ENCODE data around the gene OR1N2. TPM values are rescaled to one million over a fixed set of nuclear protein-coding genes. Genes with fewer than 3 reads are reported as not detected.
"Not testable (repeated sequence)": the region's sequence is repeated elsewhere in the genome, so short reads cannot be mapped to it uniquely, and the experiment has no call there.

The OR1N2 gene, protein sequence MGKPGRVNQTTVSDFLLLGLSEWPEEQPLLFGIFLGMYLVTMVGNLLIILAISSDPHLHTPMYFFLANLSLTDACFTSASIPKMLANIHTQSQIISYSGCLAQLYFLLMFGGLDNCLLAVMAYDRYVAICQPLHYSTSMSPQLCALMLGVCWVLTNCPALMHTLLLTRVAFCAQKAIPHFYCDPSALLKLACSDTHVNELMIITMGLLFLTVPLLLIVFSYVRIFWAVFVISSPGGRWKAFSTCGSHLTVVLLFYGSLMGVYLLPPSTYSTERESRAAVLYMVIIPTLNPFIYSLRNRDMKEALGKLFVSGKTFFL
- total RNA-seq, result not detected
- long read RNA-seq, donor 1, result 0 reads
- long read RNA-seq, donor 2, result 0 reads

DNA sequence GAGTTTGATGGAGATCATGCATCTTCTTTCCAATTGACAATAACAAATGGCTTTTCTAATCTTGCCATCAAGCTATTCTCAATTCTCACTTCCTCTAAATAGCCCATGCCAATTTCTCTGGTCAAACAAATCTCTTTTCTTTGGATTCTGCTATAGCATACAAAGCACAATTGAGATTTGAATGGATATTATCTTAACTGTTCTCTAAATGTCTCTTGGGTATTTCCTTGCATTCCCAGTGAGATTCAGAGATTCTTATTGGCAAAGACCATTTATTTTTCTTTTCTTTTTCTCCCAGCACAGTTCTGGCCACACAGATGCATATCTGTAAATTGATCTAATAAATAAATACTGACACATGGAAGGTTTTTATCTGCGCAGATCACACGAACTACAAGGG, at the start of gene OR1N2:
Gene OR1N2 (plus strand): TSS at position 301 of the 400 bp plus-strand sequence. CDS start 100 bp downstream, outside the sequence.
- no peak for DNase-seq (ENCODE audit: low spot score)
- intact Hi-C loops (cut with DNase I), result no loop called here

DNA sequence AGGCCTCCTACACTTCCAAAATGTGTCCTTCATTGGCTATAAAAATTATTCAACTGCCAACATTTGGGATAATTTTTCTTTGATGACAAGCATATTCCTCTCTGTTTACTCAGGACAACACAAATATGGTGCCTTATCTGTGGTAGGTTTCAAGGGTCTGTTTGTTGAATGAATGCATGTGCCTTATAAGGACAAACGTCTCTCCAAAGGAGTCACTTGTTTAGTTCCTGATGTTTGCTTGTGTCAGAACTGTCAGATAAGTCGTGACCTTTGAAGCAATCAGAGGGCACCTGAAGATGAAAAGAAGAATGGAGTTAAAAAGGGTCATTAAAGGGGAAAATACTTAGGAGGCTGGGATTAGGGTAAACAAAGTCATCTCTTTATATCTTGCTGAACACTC, 45.9 kb upstream of the OR1N2 start:
- DNase-seq (ENCODE audit: low spot score), result no peak
- intact Hi-C loops (cut with DNase I), result no loop called here

DNA sequence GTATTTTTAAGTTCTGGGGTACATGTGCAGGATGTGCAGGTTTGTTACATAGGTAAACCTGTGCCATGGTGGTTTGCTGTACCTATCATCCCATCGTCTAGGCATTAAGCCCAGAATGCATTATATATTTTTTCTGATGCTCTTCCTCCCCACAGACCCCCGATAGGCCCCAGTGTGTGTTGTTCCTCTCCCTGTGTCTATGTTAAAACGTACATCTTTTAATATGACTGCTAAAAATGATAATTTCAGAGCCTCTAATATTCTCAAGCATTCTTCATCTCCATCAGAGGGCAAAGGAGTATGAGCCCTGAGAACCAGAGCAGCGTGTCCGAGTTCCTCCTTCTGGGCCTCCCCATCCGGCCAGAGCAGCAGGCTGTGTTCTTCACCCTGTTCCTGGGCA, 42.4 kb upstream of the OR1N2 start, which contains the start of gene OR1J2:
Gene OR1J2 (plus strand): TSS at position 301 of the 400 bp plus-strand sequence. CDS start 0 bp downstream, at position 301.
- intact Hi-C loops (cut with DNase I), result no loop called here
- no peak for DNase-seq (ENCODE audit: low spot score)

DNA sequence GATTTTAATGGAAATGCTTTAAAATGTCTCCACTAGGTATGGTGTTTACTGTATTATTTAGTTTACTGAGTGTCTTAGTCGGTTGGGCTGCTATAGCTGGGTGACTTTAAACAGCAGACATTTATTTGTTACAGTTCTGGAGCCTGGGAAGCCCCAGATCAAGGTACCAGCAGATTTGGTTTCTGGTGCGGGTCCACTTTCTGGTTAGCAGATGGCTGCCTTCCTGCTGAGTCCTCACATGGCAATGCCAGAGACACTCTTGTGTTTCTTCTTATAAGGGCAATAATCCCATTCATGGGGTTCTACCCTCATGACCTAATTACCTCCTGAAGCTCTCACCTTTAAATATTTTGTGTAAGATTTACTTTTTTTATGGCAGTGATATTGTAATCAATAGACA, 34.7 kb upstream of the OR1N2 start:
- no peak for DNase-seq (ENCODE audit: low spot score)
- intact Hi-C loops (cut with DNase I), result no loop called here

DNA sequence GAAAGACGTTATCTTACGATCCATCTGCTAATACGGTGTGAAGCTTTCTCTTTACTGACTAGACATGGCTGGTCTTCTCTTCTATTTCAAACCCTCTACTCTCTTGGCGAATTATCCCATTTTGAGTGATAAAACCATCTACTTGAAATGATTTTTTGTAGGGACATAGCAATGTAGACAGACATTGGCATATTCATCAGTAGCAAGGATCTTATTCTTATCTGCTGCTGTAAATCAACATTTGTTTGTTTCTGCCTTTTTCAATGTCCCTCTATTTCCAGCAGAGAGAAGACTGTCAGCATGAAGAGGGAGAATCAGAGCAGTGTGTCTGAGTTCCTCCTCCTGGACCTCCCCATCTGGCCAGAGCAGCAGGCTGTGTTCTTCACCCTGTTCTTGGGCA, 34.1 kb upstream of the OR1N2 start, which contains the start of gene OR1J4:
Gene OR1J4 (plus strand): TSS at position 301 of the 400 bp plus-strand sequence. CDS start 0 bp downstream, at position 301.
- intact Hi-C loops (cut with DNase I), result no loop called here
- DNase-seq (ENCODE audit: low spot score), result no peak

DNA sequence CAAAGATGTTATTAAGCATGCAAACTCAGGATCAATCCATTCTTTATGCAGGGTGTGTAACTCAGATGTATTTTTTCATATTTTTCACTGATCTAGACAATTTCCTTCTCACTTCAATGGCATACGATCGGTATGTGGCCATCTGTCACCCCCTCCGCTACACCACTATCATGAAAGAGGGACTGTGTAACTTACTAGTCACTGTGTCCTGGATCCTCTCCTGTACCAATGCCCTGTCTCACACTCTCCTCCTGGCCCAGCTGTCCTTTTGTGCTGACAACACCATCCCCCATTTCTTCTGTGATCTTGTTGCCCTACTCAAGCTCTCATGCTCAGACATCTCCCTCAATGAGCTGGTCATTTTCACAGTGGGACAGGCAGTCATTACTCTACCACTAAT, 33.5 kb upstream of the OR1N2 start:
- intact Hi-C loops (cut with DNase I), result no loop called here
- DNase-seq (ENCODE audit: low spot score), result no peak

DNA sequence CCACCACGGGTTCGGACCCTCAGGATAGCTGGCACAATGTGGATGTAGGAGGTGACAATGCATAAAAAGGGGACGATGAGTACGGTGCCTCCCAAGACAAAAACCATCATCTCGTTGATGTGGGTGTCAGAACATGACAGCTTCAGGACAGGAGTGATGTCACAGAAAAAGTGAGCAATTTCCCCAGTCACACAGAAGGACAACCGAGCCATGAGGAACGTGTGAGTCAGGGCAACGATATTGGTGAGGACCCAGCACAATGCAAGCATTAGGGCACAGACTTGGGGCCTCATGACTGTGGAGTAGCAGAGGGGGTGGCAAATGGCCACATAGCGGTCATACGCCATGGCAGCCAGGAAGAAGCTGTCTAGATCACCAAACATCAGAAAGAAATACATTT, 26.3 kb upstream of the OR1N2 start:
- no peak for DNase-seq (ENCODE audit: low spot score)
- intact Hi-C loops (cut with DNase I), result no loop called here

DNA sequence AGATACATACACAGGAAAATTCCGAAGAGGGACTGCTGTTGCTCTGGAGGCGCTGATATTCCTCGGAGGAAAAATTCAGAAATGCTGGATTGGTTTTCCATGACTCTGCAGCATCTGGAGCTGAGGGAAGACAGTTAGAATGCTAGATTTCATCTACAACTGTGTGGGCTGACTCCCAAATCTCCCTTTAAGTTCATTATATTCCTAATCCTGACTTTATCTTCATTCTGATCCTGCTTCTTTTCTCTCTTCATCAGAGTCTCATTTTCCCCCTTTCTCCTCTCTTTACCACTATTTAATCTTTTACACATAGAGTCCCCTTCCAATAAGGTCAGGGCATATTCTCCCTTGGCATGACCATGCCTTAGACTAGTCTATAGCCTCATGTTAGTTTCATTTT, 25.7 kb upstream of the OR1N2 start, which contains the start of gene OR1N1:
Gene OR1N1 (minus strand): TSS at position 101 of the 400 bp plus-strand sequence. CDS start 0 bp downstream, at position 101.
- no peak for DNase-seq (ENCODE audit: low spot score)

DNA sequence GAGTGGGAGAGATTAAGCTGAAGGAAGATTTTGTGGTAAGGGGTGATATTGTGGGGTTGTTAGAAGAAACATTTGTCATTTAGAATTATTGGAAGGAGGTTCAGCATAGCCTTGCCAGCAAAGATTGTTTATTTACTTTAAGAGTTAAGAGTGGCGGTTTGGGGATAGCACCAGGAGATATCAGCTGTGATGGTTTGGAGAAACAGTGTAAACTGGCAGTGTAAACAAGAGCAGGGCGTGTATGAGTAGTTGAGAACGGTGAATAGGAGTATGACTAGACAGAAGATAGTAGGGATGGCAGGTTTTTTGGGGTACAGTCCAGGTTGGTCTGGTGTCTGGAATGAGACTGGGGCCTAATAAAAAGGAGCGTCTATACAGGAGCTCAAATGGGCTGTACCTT, 21.8 kb upstream of the OR1N2 start:
- intact Hi-C loops (cut with DNase I); DNase-seq (ENCODE audit: low spot score): not testable (repeated sequence)

More for the DNA sequence above, 25.7 kb upstream of the OR1N2 start, which contains the start of gene OR1N1:
- intact Hi-C loops (cut with DNase I), result no loop called here

DNA sequence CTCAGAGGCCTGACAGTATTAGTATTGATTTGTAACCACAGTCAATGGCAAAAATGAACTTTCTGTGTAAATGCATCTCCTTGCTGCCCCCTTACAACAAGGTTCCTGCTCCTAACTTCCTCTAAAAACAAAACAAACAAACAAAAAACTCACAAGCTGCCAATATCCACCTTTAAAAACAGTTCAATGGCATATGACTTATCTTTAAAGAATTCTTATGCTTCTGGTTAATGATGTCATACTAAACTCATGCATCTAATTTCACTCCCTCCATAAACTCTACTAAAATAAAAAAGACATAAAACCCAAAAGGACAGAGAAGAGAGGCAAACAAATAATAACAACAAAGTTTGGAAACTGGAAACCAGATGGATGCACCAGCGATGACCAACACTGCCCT, 16.8 kb upstream of the OR1N2 start:
- no peak for DNase-seq (ENCODE audit: low spot score)
- intact Hi-C loops (cut with DNase I), result no loop called here

DNA sequence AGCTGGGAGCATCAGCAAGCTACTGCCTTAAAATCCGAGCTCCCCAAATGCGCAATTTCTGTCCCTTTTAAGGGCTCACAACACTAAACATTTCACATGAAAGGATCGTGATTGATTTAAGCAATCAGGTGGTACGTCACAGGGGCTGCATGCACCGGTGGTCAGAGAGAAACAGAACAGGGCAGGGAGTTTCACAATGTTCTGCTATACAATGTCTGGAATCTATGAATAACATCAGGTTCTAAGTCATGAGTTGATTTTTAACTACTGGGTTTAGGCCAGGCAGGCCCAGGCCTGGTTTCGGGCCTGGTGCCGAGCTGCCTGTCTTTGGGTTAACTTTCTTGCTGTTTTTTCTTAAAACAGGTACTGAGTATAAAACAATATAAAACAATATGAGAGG, 15.8 kb upstream of the OR1N2 start:
- DNase-seq (ENCODE audit: low spot score); intact Hi-C loops (cut with DNase I): not testable (repeated sequence)

DNA sequence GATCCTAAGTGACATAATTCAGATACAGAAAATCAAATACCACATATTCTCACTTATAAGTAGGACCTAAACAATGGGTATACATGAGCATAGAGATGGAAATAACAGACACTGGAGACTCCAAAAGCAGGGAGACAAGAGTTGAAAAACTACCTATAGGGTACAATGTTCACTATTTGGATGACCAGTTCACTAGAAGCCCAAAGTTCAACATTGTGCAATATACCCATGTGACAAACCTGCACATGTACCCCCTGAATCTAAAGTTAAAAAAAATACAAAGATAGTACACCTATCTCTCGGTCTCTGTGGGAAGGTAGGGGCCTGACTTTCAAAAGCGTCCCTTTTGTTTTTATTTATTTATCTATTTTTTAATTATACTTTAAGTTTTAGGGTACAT, 14.2 kb upstream of the OR1N2 start:
- intact Hi-C loops (cut with DNase I), result no loop called here

DNA sequence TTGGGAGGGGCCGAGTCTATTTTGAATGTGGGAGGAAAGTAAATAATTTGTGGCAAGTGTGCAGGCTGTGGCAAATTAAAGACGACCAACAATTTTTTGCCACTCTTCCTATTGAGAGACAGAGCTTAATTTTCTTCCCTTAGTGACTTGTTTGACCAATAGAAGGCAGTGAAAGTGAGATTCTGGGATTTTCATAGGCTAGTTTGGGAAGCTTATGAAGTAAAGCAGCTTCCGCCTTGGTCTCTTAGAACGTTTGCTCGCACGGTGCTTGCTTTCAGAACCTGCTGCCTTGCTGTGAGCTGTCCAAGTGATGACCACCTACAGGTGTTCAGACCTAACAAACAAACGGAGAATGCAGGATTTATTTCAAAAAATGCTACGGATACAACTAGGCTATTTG, 6.7 kb upstream of the OR1N2 start:
- no peak for DNase-seq (ENCODE audit: low spot score)
- intact Hi-C loops (cut with DNase I), result no loop called here

More for the DNA sequence above, 14.2 kb upstream of the OR1N2 start:
- DNase-seq (ENCODE audit: low spot score), result no peak

DNA sequence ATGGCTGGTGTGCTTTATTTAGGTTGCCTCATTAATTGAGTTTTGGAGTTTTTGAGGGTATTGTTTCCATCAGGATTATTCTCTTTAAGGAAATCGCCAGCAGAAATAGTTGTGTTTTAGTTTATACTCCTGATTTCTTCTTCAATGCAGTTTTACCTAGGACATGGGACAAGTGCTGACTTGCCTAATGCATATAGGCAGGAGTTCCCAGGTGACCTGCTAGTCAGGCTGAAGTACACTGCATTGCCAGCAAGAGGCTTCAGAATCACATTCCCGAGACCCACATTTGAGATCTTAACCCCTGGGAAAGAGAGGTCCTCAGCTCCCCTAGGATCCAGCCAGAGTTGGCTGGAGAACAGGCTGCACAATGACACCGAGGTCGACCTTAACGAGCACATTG, 1.5 kb upstream of the OR1N2 start:
- no peak for DNase-seq (ENCODE audit: low spot score)
- intact Hi-C loops (cut with DNase I), result no loop called here

DNA sequence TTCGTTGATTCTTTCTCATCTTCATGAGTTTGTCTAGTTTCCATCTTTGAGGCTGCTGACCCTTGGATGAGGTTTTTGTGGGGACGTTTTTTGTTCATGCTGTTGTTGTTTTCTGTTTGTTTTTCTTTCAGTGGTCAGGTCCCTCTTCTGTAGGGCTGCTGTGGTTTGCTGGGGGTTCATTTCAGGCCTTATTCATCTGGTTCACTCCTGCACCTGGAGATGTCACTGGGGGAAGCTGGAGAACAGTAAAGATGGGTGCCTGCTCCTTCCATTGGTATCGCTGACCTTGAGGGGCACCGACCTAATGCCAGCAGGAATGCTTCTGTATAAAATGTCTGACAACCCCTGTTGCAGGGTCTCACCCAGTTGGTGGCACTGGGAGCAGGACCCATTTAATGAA, 8.5 kb downstream of the OR1N2 start:
- intact Hi-C loops (cut with DNase I), result no loop called here
- DNase-seq (ENCODE audit: low spot score), result no peak

DNA sequence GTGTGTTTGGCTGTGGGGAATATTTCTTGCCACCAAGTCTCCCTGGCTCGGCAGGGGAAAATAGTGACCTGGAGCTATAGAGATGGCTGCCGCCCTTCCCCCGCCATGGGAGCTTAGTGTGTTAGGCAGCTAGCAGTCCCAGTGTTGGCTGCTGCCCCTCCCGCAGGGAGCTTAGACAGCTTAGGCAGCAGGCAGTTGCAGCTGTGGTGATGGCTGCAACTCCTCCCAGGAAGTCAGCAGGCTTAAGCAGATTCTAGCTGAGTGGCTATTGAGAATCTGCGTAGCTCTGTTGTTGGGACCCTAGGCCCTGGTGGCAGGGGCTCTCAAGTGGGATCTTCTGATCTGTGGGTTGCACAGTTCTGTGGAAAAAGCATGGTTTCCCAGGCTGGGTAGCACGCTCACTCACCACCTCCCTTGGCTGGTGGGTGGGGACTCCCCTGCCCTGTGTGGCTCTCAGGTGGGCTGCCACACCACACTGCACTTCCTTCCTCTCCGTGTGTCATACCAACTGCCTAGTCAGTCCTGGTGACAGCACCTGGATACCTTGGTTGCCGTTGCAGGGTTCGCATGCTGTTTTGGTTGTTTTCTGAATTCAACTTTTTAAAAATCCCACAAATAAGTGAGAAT, 9.3 kb downstream of the OR1N2 start:
- intact Hi-C loops (cut with DNase I), result no loop called here
- no peak for DNase-seq (ENCODE audit: low spot score)

DNA sequence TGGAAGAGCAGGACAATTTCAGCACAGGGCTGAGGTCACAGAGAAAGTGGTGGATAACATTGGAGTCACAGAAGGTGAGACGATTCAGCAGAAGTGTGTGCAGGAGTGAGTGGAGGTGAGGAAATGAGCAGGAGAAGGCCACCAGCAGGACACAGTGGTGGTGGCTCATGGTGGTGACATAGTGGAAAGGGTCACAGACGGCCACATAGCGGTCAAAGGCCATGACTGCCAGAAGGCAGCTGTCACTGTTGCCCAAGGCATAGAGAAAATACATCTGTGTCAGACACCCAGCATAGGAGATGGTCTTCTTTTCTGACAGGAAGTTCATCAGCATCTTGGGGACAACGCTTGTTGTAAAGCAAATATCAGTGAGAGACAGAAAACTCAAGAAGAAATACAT, 15.0 kb downstream of the OR1N2 start:
- intact Hi-C loops (cut with DNase I), result no loop called here
- no peak for DNase-seq (ENCODE audit: low spot score)

DNA sequence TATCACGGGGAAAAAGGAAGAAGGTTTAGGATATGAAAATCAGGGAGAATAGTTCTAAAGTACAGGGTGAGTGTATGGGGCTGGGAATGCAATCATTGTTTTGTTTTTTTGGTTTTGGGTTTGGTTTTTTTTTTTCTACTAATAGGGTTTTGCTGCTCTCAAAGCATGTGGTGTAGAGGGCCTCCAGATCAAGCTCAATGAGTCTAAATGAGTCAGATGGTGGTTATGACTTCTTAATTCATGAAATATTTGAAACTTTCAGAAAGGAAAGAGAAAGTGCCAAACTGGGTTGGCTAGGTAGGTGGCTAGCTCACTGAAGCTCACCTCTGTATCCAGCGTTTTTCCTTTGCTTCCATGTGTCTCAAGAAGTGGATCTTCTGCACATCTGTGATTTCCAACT, 19.5 kb downstream of the OR1N2 start:
- intact Hi-C loops (cut with DNase I), result no loop called here
- no peak for DNase-seq (ENCODE audit: low spot score)

DNA sequence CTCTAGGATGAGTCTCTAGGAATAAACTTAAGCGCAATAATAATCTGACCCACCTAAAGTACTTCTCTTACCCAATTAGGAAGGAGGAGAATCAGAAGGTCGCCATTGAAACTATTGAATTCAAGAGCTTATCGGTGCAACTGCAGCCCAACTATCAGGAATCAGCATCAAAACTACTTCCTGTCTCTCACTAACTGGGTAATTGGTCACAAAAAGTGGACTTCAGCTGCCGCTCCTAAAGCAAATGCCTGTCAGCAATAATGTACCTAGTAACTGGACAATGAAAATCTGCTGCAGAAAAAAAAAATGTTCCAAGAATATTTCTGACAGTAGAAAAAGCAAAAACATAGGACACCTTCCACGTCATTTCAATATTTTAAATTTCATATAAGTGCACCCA, 27.0 kb downstream of the OR1N2 start:
- intact Hi-C loops (cut with DNase I), result no loop called here
- DNase-seq (ENCODE audit: low spot score), result no peak

DNA sequence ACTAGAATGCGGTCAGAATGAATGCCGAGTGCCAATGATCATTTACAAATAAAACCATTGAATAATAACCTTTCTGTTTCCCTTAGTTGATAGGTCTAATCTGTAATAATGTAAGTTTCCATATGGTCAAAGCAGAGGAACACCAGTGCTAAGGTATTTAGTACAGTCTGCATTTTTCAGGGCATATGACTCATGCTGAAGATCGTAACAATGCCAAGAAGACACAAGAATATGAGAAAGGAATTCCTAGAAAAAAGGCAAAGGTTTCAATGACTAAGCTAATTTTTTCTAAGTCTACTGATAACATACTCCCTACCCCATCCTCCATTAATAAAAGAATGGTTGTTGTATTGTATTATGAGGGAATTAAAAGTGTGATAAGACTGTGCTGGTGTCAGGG, 27.4 kb downstream of the OR1N2 start:
- intact Hi-C loops (cut with DNase I), result no loop called here
- no peak for DNase-seq (ENCODE audit: low spot score)

DNA sequence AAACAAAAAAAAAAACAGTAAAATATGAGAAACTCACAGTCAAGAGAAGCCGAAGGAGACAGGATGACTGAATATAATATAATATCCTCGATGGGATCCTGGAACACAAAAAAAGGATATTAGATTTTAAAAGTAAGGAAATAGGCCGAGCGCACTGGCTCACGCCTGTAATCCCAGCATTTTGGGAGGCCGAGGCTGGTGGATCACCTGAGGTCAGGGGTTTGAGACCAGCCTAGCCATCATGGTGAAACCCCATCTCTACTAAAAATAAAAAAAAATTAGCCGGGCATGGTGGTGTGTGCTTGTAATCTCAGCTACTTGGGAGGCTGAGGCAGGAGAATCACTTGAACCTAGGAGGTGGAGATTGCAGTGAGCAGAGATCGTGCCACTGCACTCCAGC, 30.4 kb downstream of the OR1N2 start, which contains the start of gene OR1L8:
Gene OR1L8 (minus strand): TSS at position 101 of the 400 bp plus-strand sequence. CDS start 14,907 bp downstream, outside the sequence.
- DNase-seq (ENCODE audit: low spot score); intact Hi-C loops (cut with DNase I): not testable (repeated sequence)
